Astrocyte (in vitro differentiated cells and primary cell): ENCODE measurements around the gene KLHL8. TPM values are rescaled to one million over a fixed set of nuclear protein-coding genes. Genes with fewer than 3 reads are reported as not detected.

Experiments
- DNase-seq: peaks from one replicate; pipeline ENCODE4 v3.0.0-alpha.2; 2010; ENCODE audit warnings: low read depth
- FAIRE-seq: peaks from 2 replicates; lab custom pipeline; 2011; peaks lifted over from hg19 to GRCh38; lab: Jason Lieb, UNC
- H2AFZ ChIP-seq: 2 replicates; pipeline ENCODE4 v1.6.0; 2012; ENCODE audit warnings: low read depth, low read length, inconsistent platforms
- H3K27ac ChIP-seq: 2 replicates; pipeline ENCODE4 v1.5.1; 2011; ENCODE audit warnings: low read depth, low read length, inconsistent platforms
- H3K27me3 ChIP-seq: 2 replicates; pipeline ENCODE4 v1.6.0; 2011; ENCODE audit warnings: low read length, inconsistent platforms; ENCODE audit not compliant: insufficient read depth
- H3K36me3 ChIP-seq: 2 replicates; pipeline ENCODE4 v1.5.1; 2011; ENCODE audit warnings: low read length, inconsistent platforms; ENCODE audit not compliant: insufficient read depth
- H3K4me1 ChIP-seq: 2 replicates; pipeline ENCODE4 v1.5.1; 2011; ENCODE audit warnings: low read length, inconsistent platforms; ENCODE audit not compliant: insufficient read depth
- H3K4me2 ChIP-seq: 2 replicates; pipeline ENCODE4 v1.6.0; 2012; ENCODE audit warnings: low read length, inconsistent platforms
- H3K4me3 ChIP-seq: 2 replicates; pipeline ENCODE4 v1.5.1; 2011; ENCODE audit warnings: low read depth, mild to moderate bottlenecking, low read length, inconsistent platforms; ENCODE audit not compliant: insufficient read depth
- H3K79me2 ChIP-seq: 2 replicates; pipeline ENCODE4 v1.6.0; 2012; ENCODE audit warnings: mild to moderate bottlenecking, low read length, inconsistent platforms; ENCODE audit not compliant: insufficient read depth
- H3K9ac ChIP-seq: 2 replicates; pipeline ENCODE4 v1.6.0; 2012; ENCODE audit warnings: mild to moderate bottlenecking, low read length, inconsistent platforms
- H3K9me3 ChIP-seq: 2 replicates; pipeline ENCODE4 v1.5.1; 2012; ENCODE audit warnings: low read depth, mild to moderate bottlenecking, low read length, inconsistent platforms; ENCODE audit not compliant: insufficient read depth
- H4K20me1 ChIP-seq: 2 replicates; pipeline ENCODE4 v1.6.0; 2012; ENCODE audit warnings: low read length, inconsistent platforms; ENCODE audit not compliant: insufficient read depth
- H3K27ac Mint-ChIP-seq: one replicate; pipeline ENCODE4 v1.8.0; 2021; ENCODE audit warnings: mild to moderate bottlenecking, mixed read lengths; ENCODE audit not compliant: unreplicated experiment
- H3K27me3 Mint-ChIP-seq: one replicate; pipeline ENCODE4 v1.8.0; 2021; ENCODE audit warnings: low read depth, mixed read lengths; ENCODE audit not compliant: unreplicated experiment
- H3K36me3 Mint-ChIP-seq: one replicate; pipeline ENCODE4 v1.8.0; 2021; ENCODE audit warnings: low read depth, mixed read lengths; ENCODE audit not compliant: unreplicated experiment
- H3K4me1 Mint-ChIP-seq: one replicate; pipeline ENCODE4 v1.8.0; 2021; ENCODE audit warnings: low read depth, mixed read lengths; ENCODE audit not compliant: unreplicated experiment
- H3K4me3 Mint-ChIP-seq: one replicate; pipeline ENCODE4 v1.8.0; 2021; ENCODE audit warnings: mild to moderate bottlenecking, moderate library complexity, mixed read lengths; ENCODE audit not compliant: unreplicated experiment
- H3K9me3 Mint-ChIP-seq: one replicate; pipeline ENCODE4 v1.8.0; 2021; ENCODE audit warnings: mild to moderate bottlenecking, mixed read lengths; ENCODE audit not compliant: unreplicated experiment
- CTCF ChIP-seq: IDR thresholded peaks from 2 replicates; pipeline ENCODE4 v1.5.1; 2011; ENCODE audit warnings: low read depth, mild to moderate bottlenecking, inconsistent platforms, low read length, moderate library complexity; ENCODE audit not compliant: insufficient read depth
- EZH2 ChIP-seq: IDR thresholded peaks from 2 replicates; pipeline ENCODE4 v1.6.1; 2012; ENCODE audit warnings: mild to moderate bottlenecking, low read length, inconsistent platforms; ENCODE audit not compliant: insufficient read depth
- total RNA-seq: library from RNA; stranded (reverse); gene quantifications from 2 replicates; pipeline ENCODE4 v1.2.1, GENCODE V29; 2021

Gene KLHL8
- total RNA-seq, 1 donor from 2014 or later, result 11.8 TPM

- no peaks in the 10 kb centered on the region for H3K4me1 Mint-ChIP-seq
- H3K9me3 Mint-ChIP-seq, result no peaks in the 10 kb centered on the region
- H3K36me3 Mint-ChIP-seq, result peaks cover 2% of the 10 kb centered on the region
- Histone ChIP-seq H3K36me3 (peaks cover 2% of the 10 kb centered on the region), H3K79me2 (no peaks in the 10 kb centered on the region), H3K27me3 (no peaks in the 10 kb centered on the region), H2AFZ (no peak overlapping the region), H3K27ac (no peak overlapping the region), H3K4me1 (no peaks in the 10 kb centered on the region), H3K9me3 (no peaks in the 10 kb centered on the region), H4K20me1 (no peaks in the 10 kb centered on the region), H3K4me3 (no peak overlapping the region), H3K4me2 (no peak overlapping the region), H3K9ac (no peak overlapping the region)
- TF ChIP-seq CTCF (no peak), EZH2 (no peak)
- no peak overlapping the region for H3K4me3 Mint-ChIP-seq
- no peaks in the 10 kb centered on the region for H3K27me3 Mint-ChIP-seq
- FAIRE-seq (no peak), DNase-seq (no peak)
- no peak overlapping the region for H3K27ac Mint-ChIP-seq
Measured at GRCh38 chr4:87165892-87166291, 54.5 kb downstream of the KLHL8 start.

- FAIRE-seq (no peak), DNase-seq (no peak)
- Mint-ChIP-seq H3K4me1 (peaks cover 2% of the 10 kb centered on the region), H3K36me3 (no peaks in the 10 kb centered on the region), H3K9me3 (no peaks in the 10 kb centered on the region), H3K27me3 (no peaks in the 10 kb centered on the region), H3K27ac (no peak overlapping the region), H3K4me3 (no peak overlapping the region)
- H3K36me3 ChIP-seq, result no peaks in the 10 kb centered on the region
- no peaks in the 10 kb centered on the region for H3K27me3 ChIP-seq
- no peak for TF ChIP-seq CTCF
- no peak for TF ChIP-seq EZH2
- H3K9ac ChIP-seq, result no peak overlapping the region
- no peak overlapping the region for H3K27ac ChIP-seq
- H3K4me1 ChIP-seq, result no peaks in the 10 kb centered on the region
- H4K20me1 ChIP-seq, result no peaks in the 10 kb centered on the region
- H3K9me3 ChIP-seq, result no peaks in the 10 kb centered on the region
- H3K4me3 ChIP-seq, result no peak overlapping the region
- H3K79me2 ChIP-seq, result no peaks in the 10 kb centered on the region
- H3K4me2 ChIP-seq, result no peak overlapping the region
- H2AFZ ChIP-seq, result no peak overlapping the region
Measured at GRCh38 chr4:87153078-87153870, 67.1 kb downstream of the KLHL8 start.

GRCh38 chr4:87152310-87153041 lies 67.9 kb downstream of the KLHL8 start:
- Mint-ChIP-seq H3K4me3 (no peak overlapping the region), H3K36me3 (no peaks in the 10 kb centered on the region), H3K4me1 (peaks cover 2% of the 10 kb centered on the region), H3K27me3 (no peaks in the 10 kb centered on the region), H3K27ac (no peak overlapping the region), H3K9me3 (no peaks in the 10 kb centered on the region)
- no peaks in the 10 kb centered on the region for H3K4me1 ChIP-seq
- no peak overlapping the region for H3K4me2 ChIP-seq
- DNase-seq (no peak), FAIRE-seq (no peak)
- H4K20me1 ChIP-seq, result no peaks in the 10 kb centered on the region
- TF ChIP-seq CTCF (no peak), EZH2 (no peak)
- no peaks in the 10 kb centered on the region for H3K27me3 ChIP-seq
- no peaks in the 10 kb centered on the region for H3K36me3 ChIP-seq
- H3K4me3 ChIP-seq, result no peak overlapping the region
- no peak overlapping the region for H3K27ac ChIP-seq
- H3K9me3 ChIP-seq, result no peaks in the 10 kb centered on the region
- H2AFZ ChIP-seq, result no peak overlapping the region
- no peaks in the 10 kb centered on the region for H3K79me2 ChIP-seq
- H3K9ac ChIP-seq, result no peak overlapping the region
